GM06990 (cell line): ENCODE results near the gene FGF12.
"Not testable (repeated sequence)": the region's sequence is repeated elsewhere in the genome, so short reads cannot be mapped to it uniquely, and the experiment has no call there.

Source experiments
- DNase-seq: peaks from one replicate; pipeline ENCODE4 v3.0.0-alpha.2; 2011; ENCODE audit not compliant: insufficient read length; ENCODE audit errors: extremely low read depth
- H3K27me3 ChIP-seq: replicated peaks from 2 replicates; pipeline ENCODE4 v1.6.0; 2011; ENCODE audit warnings: low read length; ENCODE audit not compliant: control insufficient read depth, insufficient read depth
- H3K36me3 ChIP-seq: 2 replicates; pipeline ENCODE4 v1.5.1; 2011; ENCODE audit warnings: low read length; ENCODE audit not compliant: control insufficient read depth, insufficient read depth
- H3K4me3 ChIP-seq: replicated peaks from 2 replicates; pipeline ENCODE4 v1.5.1; 2011; ENCODE audit warnings: low read depth, mild to moderate bottlenecking, control low read depth, low read length
- CTCF ChIP-seq: IDR thresholded peaks from 2 replicates; pipeline ENCODE4 v1.5.1; 2011; ENCODE audit warnings: low read length, control low read depth, mild to moderate bottlenecking, inconsistent platforms; ENCODE audit not compliant: insufficient read depth, poor library complexity, severe bottlenecking

Gene FGF12

DNA sequence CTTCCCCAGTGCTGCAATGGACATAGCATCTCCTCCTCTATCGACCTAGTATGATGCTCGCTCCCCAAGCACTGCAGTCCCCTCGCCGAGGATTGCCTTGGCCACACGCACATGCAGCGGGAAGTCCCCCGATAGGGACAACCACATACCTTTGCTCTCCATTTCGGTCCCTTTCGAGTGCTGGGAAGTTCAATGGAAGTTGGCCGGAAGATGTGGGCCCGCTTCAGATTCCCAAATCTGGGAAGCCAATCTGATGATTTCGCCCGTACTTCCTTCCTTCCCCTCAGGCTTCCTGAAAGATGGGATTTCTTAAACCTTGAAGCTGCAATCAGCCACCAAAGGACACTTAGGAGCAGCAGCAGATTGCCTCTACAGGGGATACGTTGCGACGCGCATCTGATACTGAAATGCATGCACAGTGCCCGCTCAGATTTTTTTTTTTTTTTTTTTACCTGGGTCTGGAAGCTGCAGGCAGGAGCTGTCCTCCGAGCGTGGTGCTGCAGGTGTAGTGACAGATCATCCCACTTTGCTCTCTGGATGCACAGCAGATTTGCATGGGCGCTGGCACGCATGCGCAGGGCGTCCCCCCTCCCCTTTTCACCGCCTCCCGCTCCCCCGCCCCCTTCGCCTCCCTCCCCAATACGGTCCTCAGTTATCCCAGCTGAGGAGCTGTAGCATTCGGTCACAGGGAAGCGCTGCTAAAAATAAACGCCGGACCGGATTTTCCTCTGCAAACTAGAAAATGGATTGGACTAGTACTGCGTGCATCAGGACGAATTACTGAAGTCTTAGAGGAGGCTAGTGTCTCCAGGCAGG, at the start of gene FGF12:
Gene FGF12 (minus strand): TSS at position 510 of the 816 bp plus-strand sequence.
- Histone ChIP-seq H3K36me3 (no peaks in the 10 kb centered on the region), H3K27me3 (peaks cover 2% of the 10 kb centered on the region; the same call in 1 of the 2 replicates), H3K4me3 (no peak within 1 kb of the TSS)
- no peak for TF ChIP-seq CTCF
- DNase-seq, result peak; percentile 6

DNA sequence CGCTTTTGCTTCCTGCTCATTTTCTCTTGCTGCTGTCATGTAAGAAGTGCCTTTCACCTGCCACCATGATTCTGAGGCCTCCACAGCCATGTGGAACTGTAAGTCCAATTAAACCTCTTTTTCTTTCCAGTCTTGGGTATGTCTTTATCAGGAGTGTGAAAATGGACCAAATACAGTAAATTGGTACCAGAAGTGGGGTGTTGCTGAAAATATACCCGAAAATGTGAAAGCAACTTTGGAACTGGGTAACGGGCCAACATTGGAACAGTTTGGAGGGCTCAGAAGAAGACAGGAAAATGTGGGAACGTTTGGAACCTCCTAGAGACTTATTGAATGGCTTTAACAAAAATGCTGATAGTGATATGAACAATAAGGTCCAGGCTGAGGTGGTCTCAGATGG, 47.0 kb upstream of the FGF12 start:
- H3K27me3 ChIP-seq, H3K4me3 ChIP-seq, DNase-seq, H3K36me3 ChIP-seq: not testable (repeated sequence)

- DNase-seq, result no peak
- Histone ChIP-seq H3K4me3 (no peak overlapping the region), H3K27me3 (no peaks in the 10 kb centered on the region), H3K36me3 (no peaks in the 10 kb centered on the region)
- TF ChIP-seq CTCF, result peak; percentile 60
Observed at GRCh38 chr3:192772240-192772894, 45.0 kb upstream of the FGF12 start.

GRCh38 chr3:192758654-192759053, 31.3 kb upstream of the FGF12 start:
- Histone ChIP-seq H3K27me3 (no peaks in the 10 kb centered on the region), H3K36me3 (no peaks in the 10 kb centered on the region), H3K4me3 (no peak overlapping the region)
- no peak for DNase-seq
- no peak for TF ChIP-seq CTCF

- DNase-seq, result no peak
- H3K36me3 ChIP-seq, result no peaks in the 10 kb centered on the region
Observed at GRCh38 chr3:192751148-192751547, 23.8 kb upstream of the FGF12 start.

More at GRCh38 chr3:192751148-192751547, 23.8 kb upstream of the FGF12 start:
- Histone ChIP-seq H3K4me3 (no peak overlapping the region), H3K27me3 (no peaks in the 10 kb centered on the region)
- TF ChIP-seq CTCF, result no peak
